KBM-7 (cell line): ENCODE data around the gene FRY.
"Not testable (repeated sequence)": the region's sequence is repeated elsewhere in the genome, so short reads cannot be mapped to it uniquely, and the experiment has no call there.

ENCODE experiments used
- DNase-seq: peaks from one replicate; pipeline ENCODE4 v3.0.0-alpha.2; 2015
- in situ Hi-C: fragments of 300-500 bp; cut with MboI; formaldehyde crosslinking; loops from 2 replicates; pipeline ENCODE4 v1.14.3; 2020; ENCODE audit warnings: low sequenced_read_pairs, low pct_unique_long_range_greater_than_20kb, mixed read lengths

FRY gene

DNA sequence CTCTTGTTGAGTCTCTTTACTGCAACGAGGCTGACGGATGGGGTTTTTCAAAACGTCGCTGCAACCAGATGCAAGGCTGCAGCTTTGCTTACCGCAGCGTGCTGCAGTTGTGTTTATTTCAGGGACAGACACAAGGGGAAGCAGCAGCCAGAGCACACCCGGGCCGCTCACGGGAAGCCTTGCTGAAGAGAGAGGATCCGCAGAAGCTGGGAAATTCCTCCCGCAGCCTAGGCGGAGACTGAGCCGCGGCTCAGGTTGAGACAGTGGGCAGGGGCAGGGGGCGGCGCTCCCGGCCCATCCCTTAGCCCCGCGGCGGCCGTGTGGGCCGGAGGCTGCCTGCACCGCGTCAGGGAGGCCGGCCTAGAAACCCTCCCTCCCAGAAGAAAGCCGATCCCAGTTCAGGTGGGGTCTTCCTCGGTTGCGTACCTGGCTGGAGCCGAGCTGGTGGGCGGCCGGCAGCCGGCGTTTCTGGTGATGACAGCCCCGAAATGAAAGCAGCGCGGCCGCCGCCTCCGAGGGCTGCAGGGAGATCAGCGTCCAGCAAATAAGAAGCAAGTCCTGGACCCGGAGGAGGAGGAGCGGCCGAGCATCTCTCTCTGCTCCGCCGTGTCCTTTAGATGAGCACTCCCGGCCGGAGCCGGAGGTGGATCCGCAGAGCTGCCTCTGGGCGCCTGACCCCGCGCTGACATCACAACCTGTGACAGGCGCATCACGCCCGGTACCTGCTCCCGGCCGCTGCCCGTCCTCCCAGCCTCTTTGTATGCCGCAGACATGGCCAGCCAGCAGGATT, at the start of gene FRY:
Gene FRY, plus strand, starts transcription at position 750 of the 790 bp plus-strand sequence. Its CDS starts 22 bp downstream, at position 772.
- in situ Hi-C loops: no loop called here
- DNase-seq: peak; percentile 84

- DNase-seq: no peak
- in situ Hi-C loops: no loop called here
Measured at GRCh38 chr13:31982124-31982523, 49.5 kb upstream of the FRY start.

DNA sequence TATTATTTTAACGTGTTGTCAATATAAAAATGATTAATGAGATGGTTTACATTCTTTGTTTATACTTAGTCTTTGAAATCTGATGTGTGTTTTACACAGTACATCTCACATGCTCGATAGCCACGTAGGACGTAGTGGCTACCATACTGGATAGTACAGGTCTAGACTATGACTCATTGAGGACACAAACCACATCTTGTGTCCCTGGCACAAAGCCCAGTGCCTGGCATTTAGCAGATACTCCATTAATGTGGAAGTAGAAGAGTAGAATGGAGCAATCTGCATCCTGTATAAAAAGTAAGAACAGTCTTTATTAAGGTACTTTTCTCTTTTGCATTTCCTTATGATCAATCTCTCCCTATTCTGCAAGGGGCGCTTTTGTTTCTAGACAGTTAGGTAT, 49.0 kb upstream of the FRY start:
- in situ Hi-C loops: no loop called here
- peak; percentile 73 for DNase-seq

GRCh38 chr13:31983696-31984095, 47.9 kb upstream of the FRY start:
- DNase-seq, in situ Hi-C loops: not testable (repeated sequence)

- in situ Hi-C loops, DNase-seq: not testable (repeated sequence)
Measured at GRCh38 chr13:31984388-31984787, 47.2 kb upstream of the FRY start.

GRCh38 chr13:31986676-31987470, 44.7 kb upstream of the FRY start:
- in situ Hi-C loops: no loop called here

GRCh38 chr13:31987535-31988170, 43.9 kb upstream of the FRY start:
- peak; percentile 58 for DNase-seq
- in situ Hi-C loops: no loop called here

More at GRCh38 chr13:31986676-31987470, 44.7 kb upstream of the FRY start:
- DNase-seq: no peak

DNA sequence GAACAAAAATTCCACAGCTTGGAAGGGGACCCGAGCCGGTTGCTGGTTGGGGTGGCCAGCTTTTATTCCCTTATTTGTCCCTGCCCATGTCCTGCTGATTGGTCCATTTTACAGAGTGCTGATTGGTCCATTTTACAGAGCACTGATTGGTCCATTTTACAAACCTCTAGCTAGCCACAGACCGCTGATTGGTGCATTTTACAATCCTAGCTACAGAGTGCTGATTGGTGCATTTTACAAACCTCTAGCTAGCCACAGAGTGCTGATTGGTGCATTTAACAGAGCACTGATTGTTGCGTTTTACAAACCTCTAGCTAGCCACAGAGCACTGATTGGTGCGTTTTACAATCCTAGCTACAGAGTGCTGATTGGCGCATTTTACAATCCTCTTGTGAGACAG, 37.2 kb upstream of the FRY start:
- DNase-seq, in situ Hi-C loops: not testable (repeated sequence)

- in situ Hi-C loops: no loop called here
- DNase-seq: no peak
Measured at GRCh38 chr13:31996601-31997000, 35.0 kb upstream of the FRY start.

DNA sequence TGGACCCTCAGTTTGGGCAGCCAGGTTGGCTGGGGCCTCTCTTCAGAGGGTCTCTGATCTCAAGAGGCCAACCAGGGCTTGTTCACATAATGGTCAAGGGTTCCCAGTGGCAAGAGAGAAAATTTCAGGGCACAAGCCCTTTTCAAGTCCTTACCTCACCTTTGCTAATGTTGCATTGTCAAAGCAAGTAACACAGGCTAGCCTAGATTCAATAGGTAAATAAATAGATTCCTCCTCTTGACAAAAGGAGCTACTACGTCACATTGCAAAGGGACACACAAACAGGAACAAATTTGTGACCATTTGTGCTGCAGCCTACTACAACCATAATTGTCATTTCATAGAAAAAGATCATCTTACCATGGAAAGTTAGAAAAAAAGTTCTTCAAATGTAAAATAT, 33.9 kb upstream of the FRY start:
- no peak for DNase-seq
- in situ Hi-C loops: no loop called here

- in situ Hi-C loops: no loop called here
- DNase-seq: no peak
Measured at GRCh38 chr13:31998131-31998530, 33.4 kb upstream of the FRY start.

DNA sequence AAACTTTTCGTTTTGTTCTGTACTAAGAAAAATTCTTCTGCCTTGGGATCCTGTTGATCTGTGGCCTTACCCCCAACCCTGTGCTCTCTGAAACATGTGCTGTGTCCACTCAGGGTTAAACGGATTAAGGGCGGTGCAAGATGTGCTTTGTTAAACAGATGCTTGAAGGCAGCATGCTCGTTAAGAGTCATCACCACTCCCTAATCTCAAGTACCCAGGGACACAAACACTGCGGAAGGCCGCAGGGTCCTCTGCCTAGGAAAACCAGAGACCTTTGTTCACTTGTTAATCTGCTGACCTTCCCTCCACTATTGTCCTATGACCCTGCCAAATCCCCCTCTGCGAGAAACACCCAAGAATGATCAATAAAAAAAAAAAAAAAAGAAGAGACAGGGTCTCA, 30.8 kb upstream of the FRY start:
- in situ Hi-C loops, DNase-seq: not testable (repeated sequence)

DNA sequence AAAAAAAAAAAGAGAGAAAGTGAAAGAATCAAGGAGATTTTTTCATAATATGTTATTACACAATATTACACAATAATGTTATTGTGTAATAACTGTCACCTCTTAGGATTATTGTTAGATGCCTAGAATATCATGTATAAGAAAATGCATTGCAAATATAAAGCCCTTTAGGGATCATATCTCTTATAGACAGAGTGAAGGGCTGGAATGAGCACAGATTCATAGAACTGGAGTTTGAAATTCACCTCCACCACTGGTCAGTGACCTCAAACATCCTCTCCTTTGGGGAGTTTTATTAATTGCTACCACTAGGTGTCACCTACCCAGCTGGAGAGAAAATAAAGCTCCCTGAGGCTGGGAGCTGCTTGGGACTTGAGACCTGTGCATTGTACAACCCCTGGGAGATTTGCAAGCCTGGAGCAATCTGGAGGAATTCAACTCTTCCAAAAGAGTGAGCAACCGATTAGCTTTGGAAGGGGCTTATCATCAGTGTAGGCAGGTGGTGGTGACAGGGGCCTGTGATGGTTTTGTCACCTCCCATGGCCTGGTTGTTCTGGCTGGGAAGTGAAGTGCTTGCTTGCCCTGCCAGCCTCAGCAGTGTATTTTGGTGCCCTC, 30.3 kb upstream of the FRY start:
- DNase-seq: peak; percentile 68

GRCh38 chr13:32001769-32002168, 29.8 kb upstream of the FRY start:
- in situ Hi-C loops: no loop called here
- DNase-seq: no peak

More for the DNA sequence above, 30.3 kb upstream of the FRY start:
- in situ Hi-C loops: no loop called here

- in situ Hi-C loops: no loop called here
- DNase-seq: no peak
Measured at GRCh38 chr13:32002873-32003272, 28.7 kb upstream of the FRY start.

DNA sequence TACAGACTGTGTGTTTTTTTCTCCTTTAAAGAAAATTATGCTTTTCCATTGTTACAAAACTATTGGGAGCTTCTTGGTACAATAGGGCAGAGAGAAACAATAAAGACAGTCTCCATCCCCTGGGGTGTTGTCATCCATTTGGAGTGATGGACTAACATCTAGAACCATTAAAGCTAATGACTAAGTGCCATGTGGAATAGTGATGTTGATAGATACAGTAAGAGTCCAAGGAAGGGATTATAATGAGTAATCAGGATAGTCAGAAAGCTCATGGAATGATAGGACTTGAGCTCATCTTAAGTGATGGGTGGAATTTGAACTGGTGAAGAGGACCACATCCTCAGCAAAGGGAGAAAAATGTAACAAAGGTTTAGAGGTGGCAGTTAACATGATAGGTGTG, 24.1 kb upstream of the FRY start:
- in situ Hi-C loops: no loop called here
- no peak for DNase-seq

DNA sequence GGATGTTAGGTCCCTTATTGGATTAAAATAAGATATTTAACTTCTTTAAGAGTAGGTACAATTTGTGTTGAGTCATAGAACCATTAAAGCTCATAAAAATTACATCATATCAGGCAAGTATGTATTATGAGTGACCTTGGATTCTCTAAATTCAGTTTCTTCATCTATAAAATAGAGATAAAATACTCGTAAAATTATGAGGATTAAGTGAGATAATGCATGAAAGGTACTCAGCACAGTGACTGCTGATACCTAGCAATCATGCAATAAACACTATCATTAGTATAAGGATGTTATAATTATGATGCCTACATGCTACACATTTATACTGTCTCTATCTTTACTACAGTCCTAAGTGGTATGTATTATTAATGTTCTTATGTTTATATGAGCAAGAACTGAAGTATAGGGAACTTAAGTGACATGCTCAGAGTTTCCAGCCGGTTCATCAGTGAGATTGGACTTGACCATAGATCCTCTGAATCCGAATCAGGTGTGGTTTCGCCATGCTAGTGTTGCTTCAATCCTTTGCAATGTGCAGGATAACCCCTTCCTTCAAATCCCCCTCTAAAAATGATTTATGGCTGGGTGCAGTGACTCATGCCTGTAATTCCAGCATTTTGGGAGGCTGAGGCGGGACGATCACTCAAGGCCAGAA, 22.9 kb upstream of the FRY start:
- in situ Hi-C loops: no loop called here
- no peak for DNase-seq

- in situ Hi-C loops: no loop called here
- no peak for DNase-seq
Measured at GRCh38 chr13:32009362-32009761, 22.2 kb upstream of the FRY start.

DNA sequence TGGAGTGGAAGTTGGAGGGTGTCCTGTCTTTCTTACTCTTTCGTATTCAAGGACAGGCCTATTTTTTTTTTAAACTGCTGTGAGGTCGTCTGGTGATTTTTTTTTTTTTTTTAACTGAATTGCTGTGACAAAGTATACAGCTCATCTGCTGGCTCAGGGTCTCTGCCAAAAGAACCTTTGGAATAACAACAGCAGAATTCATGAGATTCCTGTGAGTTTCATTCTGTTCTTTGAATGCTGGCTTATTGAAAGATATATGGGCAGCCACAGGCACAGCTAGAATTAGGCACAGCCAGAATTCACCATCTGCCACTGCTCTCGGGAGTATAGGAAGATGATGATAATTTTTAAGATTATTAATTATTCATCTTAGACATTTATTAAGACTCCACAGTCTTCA, 21.4 kb upstream of the FRY start:
- in situ Hi-C loops: no loop called here

More for the DNA sequence above, 21.4 kb upstream of the FRY start:
- no peak for DNase-seq
